NCI-H510A (cell line): ENCODE results near the gene SGPP2.
"Not testable (repeated sequence)": the region's sequence is repeated elsewhere in the genome, so short reads cannot be mapped to it uniquely, and the experiment has no call there.

Source experiments
- DNase-seq: peaks from one replicate; lab custom pipeline; 2025; lab: John Stamatoyannopoulos, UW

The SGPP2 gene

GRCh38 chr2:222427646-222428301, 3.4 kb downstream of the SGPP2 start:
- DNase-seq, result no peak

- no peak for DNase-seq
These were observed 5.7 kb downstream of the SGPP2 start for GRCh38 chr2:222430071-222430470.

- DNase-seq, result no peak
These were observed 6.3 kb downstream of the SGPP2 start for GRCh38 chr2:222430681-222431080.

- DNase-seq, result no peak
These were observed 7.5 kb downstream of the SGPP2 start for GRCh38 chr2:222431869-222432268.

- DNase-seq, result peak; percentile 54
These were observed 9.2 kb downstream of the SGPP2 start for GRCh38 chr2:222433332-222434173.

GRCh38 chr2:222434204-222434603, 9.9 kb downstream of the SGPP2 start:
- no peak for DNase-seq

- DNase-seq, result not testable (repeated sequence)
These were observed 11.2 kb downstream of the SGPP2 start for GRCh38 chr2:222435400-222436039.

- no peak for DNase-seq
These were observed 11.7 kb downstream of the SGPP2 start for GRCh38 chr2:222436040-222436413.

GRCh38 chr2:222439692-222440091, 15.3 kb downstream of the SGPP2 start:
- DNase-seq, result no peak

- no peak for DNase-seq
These were observed 16.5 kb downstream of the SGPP2 start for GRCh38 chr2:222440673-222441422.

- no peak for DNase-seq
These were observed 18.3 kb downstream of the SGPP2 start for GRCh38 chr2:222442665-222443064.

- DNase-seq, result no peak
These were observed 20.9 kb downstream of the SGPP2 start for GRCh38 chr2:222445227-222445626.

GRCh38 chr2:222447131-222447530, 22.8 kb downstream of the SGPP2 start:
- no peak for DNase-seq

GRCh38 chr2:222448748-222449181, 24.4 kb downstream of the SGPP2 start:
- DNase-seq, result no peak

GRCh38 chr2:222450021-222450420, 25.7 kb downstream of the SGPP2 start:
- DNase-seq, result no peak

- DNase-seq, result no peak
These were observed 26.9 kb downstream of the SGPP2 start for GRCh38 chr2:222451224-222451674.

- no peak for DNase-seq
These were observed 28.1 kb downstream of the SGPP2 start for GRCh38 chr2:222452422-222452950.

- DNase-seq, result no peak
These were observed 32.2 kb downstream of the SGPP2 start for GRCh38 chr2:222456479-222457077.

- no peak for DNase-seq
These were observed 35.6 kb downstream of the SGPP2 start for GRCh38 chr2:222459983-222460382.

GRCh38 chr2:222465746-222466145, 41.4 kb downstream of the SGPP2 start:
- DNase-seq, result no peak

GRCh38 chr2:222468346-222468745, 44.0 kb downstream of the SGPP2 start:
- DNase-seq, result no peak
